ENCODE results near the gene CORO2A. TPM values are rescaled to one million over a fixed set of nuclear protein-coding genes. Genes with fewer than 3 reads are reported as not detected.
"Not testable (repeated sequence)": the region's sequence is repeated elsewhere in the genome, so short reads cannot be mapped to it uniquely, and the experiment has no call there.

The CORO2A gene
- total and polyA plus RNA-seq, 8 donors, result 8.1 to 20.4 (median 9.3) TPM

DNA sequence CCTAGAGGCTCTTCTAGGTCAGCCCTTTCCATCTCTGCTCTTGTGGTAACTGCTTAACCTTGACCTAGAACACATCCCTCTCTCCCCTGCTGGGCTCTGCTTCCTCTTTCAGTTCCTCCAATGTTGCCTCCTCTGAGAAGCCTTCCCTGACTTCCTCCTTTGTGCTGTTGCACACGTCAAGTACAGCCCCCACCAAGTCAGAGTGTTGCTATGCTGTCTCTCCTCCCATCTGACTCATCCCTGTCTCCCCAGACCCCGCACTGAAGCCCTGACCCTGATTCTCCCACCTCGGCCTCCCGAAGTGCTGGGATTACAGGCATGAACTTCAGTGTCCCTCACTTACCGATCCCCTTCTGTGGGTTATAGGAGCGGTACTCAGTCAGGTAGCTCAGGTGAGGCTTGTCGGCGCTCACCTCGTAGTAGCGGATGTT lies 63.0 kb downstream of the CORO2A start:
- DNase-seq, result peak in 1 of 4 donors; percentile 67

DNA sequence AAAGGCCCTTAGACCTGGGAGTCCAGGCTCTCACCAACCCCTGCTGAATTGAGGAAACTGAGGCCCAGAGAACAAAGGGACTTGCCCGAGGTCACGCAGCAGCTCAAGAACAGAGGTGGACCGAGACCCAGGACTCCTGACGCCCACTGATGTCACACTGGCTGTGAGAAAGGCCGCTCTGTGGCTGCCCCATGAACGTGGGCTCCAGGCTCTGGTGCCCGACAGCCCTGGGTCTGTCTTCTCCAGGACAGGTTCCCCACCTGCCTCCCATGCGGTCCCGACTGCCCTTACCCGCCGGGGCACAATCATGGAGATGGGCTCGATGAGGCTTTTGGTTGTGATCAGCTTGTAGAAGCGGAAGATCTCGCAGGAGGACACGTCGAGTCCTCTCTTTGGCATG lies 64.1 kb downstream of the CORO2A start:
- Histone ChIP-seq H3K27me3 (no peaks in the 10 kb centered on the region), H3K27ac (peak overlapping the region in 1 of 2 donors; percentile 73), H3K4me3 (no peak overlapping the region), H3K4me1 (peaks cover 0 to 21% of the 10 kb centered on the region in 2 donors), H3K9me3 (no peaks in the 10 kb centered on the region), H3K36me3 (peaks cover 0 to 70% of the 10 kb centered on the region in 2 donors)
- intact Hi-C loops (cut with DNase I), result no loop called here
- TF ChIP-seq, protein P1, sequence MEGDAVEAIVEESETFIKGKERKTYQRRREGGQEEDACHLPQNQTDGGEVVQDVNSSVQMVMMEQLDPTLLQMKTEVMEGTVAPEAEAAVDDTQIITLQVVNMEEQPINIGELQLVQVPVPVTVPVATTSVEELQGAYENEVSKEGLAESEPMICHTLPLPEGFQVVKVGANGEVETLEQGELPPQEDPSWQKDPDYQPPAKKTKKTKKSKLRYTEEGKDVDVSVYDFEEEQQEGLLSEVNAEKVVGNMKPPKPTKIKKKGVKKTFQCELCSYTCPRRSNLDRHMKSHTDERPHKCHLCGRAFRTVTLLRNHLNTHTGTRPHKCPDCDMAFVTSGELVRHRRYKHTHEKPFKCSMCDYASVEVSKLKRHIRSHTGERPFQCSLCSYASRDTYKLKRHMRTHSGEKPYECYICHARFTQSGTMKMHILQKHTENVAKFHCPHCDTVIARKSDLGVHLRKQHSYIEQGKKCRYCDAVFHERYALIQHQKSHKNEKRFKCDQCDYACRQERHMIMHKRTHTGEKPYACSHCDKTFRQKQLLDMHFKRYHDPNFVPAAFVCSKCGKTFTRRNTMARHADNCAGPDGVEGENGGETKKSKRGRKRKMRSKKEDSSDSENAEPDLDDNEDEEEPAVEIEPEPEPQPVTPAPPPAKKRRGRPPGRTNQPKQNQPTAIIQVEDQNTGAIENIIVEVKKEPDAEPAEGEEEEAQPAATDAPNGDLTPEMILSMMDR (IDR thresholded peaks at IDR 0.05), result no peak
- DNase-seq (no peak), ATAC-seq (no peak)

More for the DNA sequence above, 63.0 kb downstream of the CORO2A start:
- H3K27ac ChIP-seq, result peak overlapping the region in 1 of 2 donors; percentile 73
- intact Hi-C loops (cut with DNase I), result no loop called here
- peaks cover 0 to 75% of the 10 kb centered on the region in 2 donors for H3K36me3 ChIP-seq
- H3K9me3 ChIP-seq, result no peaks in the 10 kb centered on the region
- H3K27me3 ChIP-seq, result no peaks in the 10 kb centered on the region
- peaks cover 0 to 21% of the 10 kb centered on the region in 2 donors for H3K4me1 ChIP-seq
- ATAC-seq, result peak; percentile 84
- TF ChIP-seq, protein P1 (IDR thresholded peaks at IDR 0.05), result no peak
- H3K4me3 ChIP-seq, result no peak overlapping the region

DNA sequence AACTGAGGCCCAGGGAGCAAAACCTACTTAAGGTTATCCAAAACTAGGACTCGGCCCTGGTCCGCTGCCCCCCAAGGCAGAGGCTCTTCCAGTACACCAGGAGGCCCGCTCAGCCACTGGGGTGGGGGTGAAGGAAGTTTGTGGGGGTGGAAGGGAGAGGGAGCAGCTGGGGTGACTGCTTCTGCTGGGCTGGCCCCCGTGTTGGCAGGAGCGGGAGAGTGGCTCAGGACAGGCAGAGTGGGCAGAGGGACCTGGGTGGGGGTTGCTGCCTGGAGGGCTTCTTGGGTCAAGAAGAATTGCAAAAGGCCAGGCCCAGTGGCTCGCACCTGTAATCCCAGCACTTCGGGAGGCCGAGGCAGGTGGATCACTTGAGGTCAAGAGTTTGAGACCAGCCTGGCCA lies 65.2 kb downstream of the CORO2A start:
- H3K4me1 ChIP-seq, result peaks cover 0 to 21% of the 10 kb centered on the region in 2 donors
- TF ChIP-seq, protein P1 (IDR thresholded peaks at IDR 0.05), result no peak
- H3K36me3 ChIP-seq, result peaks cover 0 to 59% of the 10 kb centered on the region in 2 donors
- intact Hi-C loops (cut with DNase I), result no loop called here
- ATAC-seq (no peak), DNase-seq (no peak)
- H3K9me3 ChIP-seq, result no peaks in the 10 kb centered on the region
- no peaks in the 10 kb centered on the region for H3K27me3 ChIP-seq
- no peak overlapping the region for H3K27ac ChIP-seq
- H3K4me3 ChIP-seq, result no peak overlapping the region

DNA sequence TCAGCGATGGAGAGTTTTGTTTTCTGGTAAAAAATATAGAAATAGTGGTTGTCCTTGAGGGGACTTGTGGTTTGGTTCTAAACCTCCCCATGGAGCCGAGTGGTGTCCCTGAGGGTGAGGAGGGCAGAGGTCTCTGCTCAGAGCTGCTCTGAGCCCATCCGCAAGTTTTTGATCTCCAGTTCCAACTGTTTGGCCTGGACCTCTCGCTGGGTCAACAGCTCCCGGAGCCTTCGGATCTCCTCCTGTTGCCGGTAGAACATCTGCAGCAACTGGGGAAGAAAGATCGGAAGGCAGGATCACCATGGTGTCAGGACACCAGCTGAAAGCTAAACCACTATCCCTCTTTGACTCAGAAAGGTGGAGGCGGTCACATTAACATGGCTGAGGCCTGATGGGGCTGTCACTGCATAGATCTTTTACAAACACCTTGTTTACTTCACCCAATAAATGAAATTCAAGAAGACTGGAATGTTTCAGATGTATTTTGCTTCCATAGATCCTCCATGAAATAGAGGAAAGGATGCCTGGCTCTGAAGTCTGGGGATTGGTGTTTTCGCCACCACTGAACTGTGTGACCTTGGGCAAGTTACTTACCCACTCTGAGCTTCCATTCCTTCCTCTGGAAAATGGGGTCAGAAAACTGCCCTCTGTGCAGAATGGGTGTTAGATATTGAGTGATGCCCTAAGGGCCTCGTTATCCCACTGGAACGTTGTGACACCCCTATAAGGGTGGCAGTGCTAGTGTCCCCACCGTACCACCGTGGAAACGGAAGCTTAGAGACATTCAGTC lies 67.6 kb downstream of the CORO2A start:
- H3K27me3 ChIP-seq, result no peaks in the 10 kb centered on the region
- peaks cover 0 to 44% of the 10 kb centered on the region in 2 donors for H3K36me3 ChIP-seq
- H3K27ac ChIP-seq, result no peak overlapping the region
- no peak for DNase-seq
- no peak overlapping the region for H3K4me3 ChIP-seq
- H3K9me3 ChIP-seq, result no peaks in the 10 kb centered on the region
- peaks cover 5 to 44% of the 10 kb centered on the region in 2 donors for H3K4me1 ChIP-seq
- no peak for ATAC-seq
- TF ChIP-seq, protein P1 (IDR thresholded peaks at IDR 0.05), result no peak
- intact Hi-C loops (cut with DNase I), result no loop called here

DNA sequence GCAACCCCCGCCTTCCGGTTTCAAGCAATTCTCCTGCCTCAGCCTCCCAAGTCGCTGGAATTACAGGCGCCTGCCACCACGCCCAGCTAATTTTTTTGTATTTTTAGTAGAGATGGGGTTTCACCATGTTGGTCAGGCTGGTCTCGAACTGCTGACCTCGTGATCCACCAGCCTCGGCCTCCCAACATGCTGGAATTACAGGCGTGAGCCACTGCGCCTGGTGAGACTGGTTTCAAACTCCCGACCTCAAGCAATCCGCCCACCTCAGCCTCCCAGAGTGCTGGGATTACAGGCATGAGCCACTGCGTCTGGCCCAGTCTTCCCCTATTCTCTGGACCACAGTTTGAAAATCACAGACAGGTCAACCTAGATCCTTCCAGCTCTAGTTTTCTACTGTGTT lies 68.3 kb downstream of the CORO2A start:
- H3K27me3 ChIP-seq, DNase-seq: not testable (repeated sequence)
- H3K4me1 ChIP-seq, result peaks cover 5 to 45% of the 10 kb centered on the region in 2 donors

More for the DNA sequence above, 68.3 kb downstream of the CORO2A start:
- intact Hi-C loops (cut with DNase I); H3K27ac ChIP-seq; ATAC-seq; H3K4me3 ChIP-seq; H3K9me3 ChIP-seq: not testable (repeated sequence)
- H3K36me3 ChIP-seq, result peaks cover 0 to 44% of the 10 kb centered on the region in 2 donors
